IMR-90 (cell line): Measurements from ENCODE around the gene ACE. TPM values are rescaled to one million over a fixed set of nuclear protein-coding genes. Genes with fewer than 3 reads are reported as not detected.

Source experiments
- ATAC-seq: fragments of 200-7000 bp; cut with Tn5 transposase; 2 replicates; pipeline ENCODE4 v1.9.1; 2020; ENCODE audit warnings: low read depth, mild to moderate bottlenecking, moderate library complexity
- BruUV-seq: library from RNA; stranded (reverse); fragments of 400-500 nt; replicated peaks from 2 replicates; lab custom pipeline; 2021; lab: Mats Ljungman, UMichigan
- CTCF ChIA-PET: fragments of 300-600 bp; formaldehyde crosslinking; extraction: SDS; loops from one replicate; lab custom pipeline; 2021; ENCODE audit warnings: antibody characterized with exemption; lab: Yijun Ruan, JAX
- POLR2A ChIA-PET: fragments of 300-600 bp; sonication (Branson Sonifier 250); formaldehyde crosslinking; loops from one replicate; lab custom pipeline; 2022; ENCODE audit warnings: antibody characterized with exemption; ENCODE audit not compliant: unreplicated experiment; lab: Charles Lee
- DNase-seq: peaks from one replicate; pipeline ENCODE4 v3.0.0; 2013
- H2AFZ ChIP-seq: replicated peaks from 2 replicates; pipeline ENCODE3; 2013; ENCODE audit warnings: low read length, mild to moderate bottlenecking; ENCODE audit not compliant: poor library complexity
- H2AK5ac ChIP-seq: 2 replicates; pipeline ENCODE4 v1.6.1; 2013; ENCODE audit warnings: low read depth, low read length, inconsistent platforms
- H2AK9ac ChIP-seq: replicated peaks from 2 replicates; pipeline ENCODE3; 2013; ENCODE audit warnings: mild to moderate bottlenecking, low read depth, low read length, moderate library complexity; ENCODE audit not compliant: poor library complexity
- H2BK120ac ChIP-seq: 2 replicates; pipeline ENCODE4 v1.6.1; 2013; ENCODE audit warnings: low read depth, low read length, inconsistent platforms
- H2BK15ac ChIP-seq: 3 replicates; pipeline ENCODE4 v1.6.1; 2013; ENCODE audit warnings: low read depth, low read length, inconsistent platforms
- H2BK20ac ChIP-seq: 2 replicates; pipeline ENCODE4 v1.6.1; 2013; ENCODE audit warnings: low read depth, mild to moderate bottlenecking, inconsistent platforms, low read length, moderate library complexity
- H2BK5ac ChIP-seq: 2 replicates; pipeline ENCODE4 v1.6.1; 2013; ENCODE audit warnings: mild to moderate bottlenecking, low read depth, low read length, inconsistent platforms; ENCODE audit not compliant: poor library complexity, severe bottlenecking
- H3K14ac ChIP-seq: replicated peaks from 2 replicates; pipeline ENCODE4 v1.6.1; 2013; ENCODE audit warnings: low read depth, low read length, inconsistent platforms
- H3K18ac ChIP-seq: 2 replicates; pipeline ENCODE4 v1.6.1; 2013; ENCODE audit warnings: low read depth, low read length, control low read depth
- H3K23ac ChIP-seq: 2 replicates; pipeline ENCODE4 v1.6.1; 2013; ENCODE audit warnings: low read depth, low read length, inconsistent platforms
- H3K27ac ChIP-seq: 2 replicates; pipeline ENCODE4 v1.5.1; 2013; ENCODE audit warnings: mild to moderate bottlenecking, control low read depth, low read length; ENCODE audit not compliant: insufficient read depth
- H3K27me3 ChIP-seq: 2 replicates; pipeline ENCODE4 v1.6.1; 2013; ENCODE audit warnings: low read length; ENCODE audit not compliant: control insufficient read depth, insufficient read depth
- H3K36me3 ChIP-seq: 2 replicates; pipeline ENCODE4 v1.6.1; 2013; ENCODE audit warnings: low read length, mixed read lengths; ENCODE audit not compliant: control insufficient read depth, insufficient read depth
- H3K4ac ChIP-seq: 2 replicates; pipeline ENCODE4 v1.6.1; 2013; ENCODE audit warnings: low read depth, low read length, inconsistent platforms
- H3K4me1 ChIP-seq: 2 replicates; pipeline ENCODE4 v1.6.1; 2013; ENCODE audit warnings: low read length, mixed read lengths; ENCODE audit not compliant: control insufficient read depth, insufficient read depth
- H3K4me2 ChIP-seq: 2 replicates; pipeline ENCODE4 v1.6.1; 2013; ENCODE audit warnings: low read depth, mild to moderate bottlenecking, control low read depth, low read length, moderate library complexity
- H3K4me3 ChIP-seq: 2 replicates; pipeline ENCODE4 v1.5.1; 2013; ENCODE audit warnings: low read depth, mild to moderate bottlenecking, control low read depth, low read length, moderate library complexity; ENCODE audit not compliant: insufficient read depth
- H3K56ac ChIP-seq: 2 replicates; pipeline ENCODE4 v1.6.1; 2013; ENCODE audit warnings: low read length, inconsistent platforms; ENCODE audit not compliant: insufficient read depth; ENCODE audit errors: extremely low read depth
- H3K79me1 ChIP-seq, 2 experiments: 2 replicates each; pipeline ENCODE4 v1.6.1; 2013; ENCODE audit warnings: low read length in 2 of 2, inconsistent platforms in 1 of 2, low read depth in 1 of 2
- H3K9ac ChIP-seq: 2 replicates; pipeline ENCODE4 v1.6.1; 2013; ENCODE audit warnings: low read depth, low read length, control low read depth
- H3K9me1 ChIP-seq: 2 replicates; pipeline ENCODE4 v1.6.1; 2013; ENCODE audit warnings: low read length, inconsistent platforms; ENCODE audit not compliant: insufficient read depth
- H3K9me3 ChIP-seq: 2 replicates; pipeline ENCODE4 v1.6.1; 2013; ENCODE audit warnings: low read length; ENCODE audit not compliant: control insufficient read depth, insufficient read depth
- H4K20me1 ChIP-seq: 2 replicates; pipeline ENCODE4 v1.6.1; 2013; ENCODE audit warnings: low read length, inconsistent platforms; ENCODE audit not compliant: insufficient read depth
- H4K5ac ChIP-seq: 2 replicates; pipeline ENCODE4 v1.6.1; 2013; ENCODE audit warnings: mild to moderate bottlenecking, low read depth, low read length, control low read depth
- H4K8ac ChIP-seq, 2 experiments: 2 replicates each; pipeline ENCODE4 v1.6.1; 2013; ENCODE audit warnings: low read depth in 2 of 2, low read length in 2 of 2, control low read depth in 1 of 2, inconsistent platforms in 1 of 2
- H4K91ac ChIP-seq: 2 replicates; pipeline ENCODE4 v1.6.1; 2013; ENCODE audit warnings: low read depth, low read length, inconsistent platforms; ENCODE audit not compliant: insufficient read depth
- WGBS, 2 experiments: methylation state at CpG; one replicate each; pipeline versions ENCODE4 v1.1.5 to v1.1.7; 2013; ENCODE audit warnings: missing lambda C conversion rate in 2 of 2; ENCODE audit not compliant: insufficient read length in 1 of 2; ENCODE audit errors: extremely low coverage in 2 of 2; 5-methylcytosine and 5-hydroxymethylcytosine counted together
- dilution Hi-C: fragments of 300-500 bp; cut with HindIII; formaldehyde crosslinking; loops from one replicate; pipeline ENCODE4 v1.14.3; 2018; ENCODE audit warnings: low sequenced_read_pairs; ENCODE audit not compliant: unreplicated experiment
- in situ Hi-C: fragments of 300-500 bp; cut with MboI; formaldehyde crosslinking; loops from 3 replicates; pipeline ENCODE4 v1.14.3; 2019; ENCODE audit warnings: low sequenced_read_pairs, inconsistent platforms, mixed read lengths
- intact Hi-C: fragments of 100-400 bp; cut with micrococcal nuclease; formaldehyde crosslinking; loops from 2 replicates; pipeline ENCODE4 v1.10.0; 2022
- polyA plus RNA-seq, 3 experiments: library from polyadenylated mRNA; depleted of rRNA; stranded (reverse); fragments of >200 nt; gene quantifications; 2 replicates each; pipeline ENCODE4 v1.2.3, GENCODE V29; 2012; ENCODE audit warnings: low replicate concordance in 1 of 3
- total RNA-seq: library from RNA; depleted of rRNA; stranded (reverse); fragments of >200 nt; gene quantifications from 2 replicates; pipeline ENCODE4 v1.2.3, GENCODE V29; 2012
- TF ChIP-seq, protein P1 (sequence below): fragments of 150-350 bp; IDR thresholded peaks from 2 replicates; pipeline ENCODE4 v1.6.1; 2016; ENCODE audit warnings: low read depth, mild to moderate bottlenecking, low read length, moderate library complexity, borderline replicate concordance

Gene ACE
- total and polyA plus RNA-seq, 2 of the 4 experiments (the other 2 are of a cell fraction) = 1.4 to 5.8 TPM

DNA sequence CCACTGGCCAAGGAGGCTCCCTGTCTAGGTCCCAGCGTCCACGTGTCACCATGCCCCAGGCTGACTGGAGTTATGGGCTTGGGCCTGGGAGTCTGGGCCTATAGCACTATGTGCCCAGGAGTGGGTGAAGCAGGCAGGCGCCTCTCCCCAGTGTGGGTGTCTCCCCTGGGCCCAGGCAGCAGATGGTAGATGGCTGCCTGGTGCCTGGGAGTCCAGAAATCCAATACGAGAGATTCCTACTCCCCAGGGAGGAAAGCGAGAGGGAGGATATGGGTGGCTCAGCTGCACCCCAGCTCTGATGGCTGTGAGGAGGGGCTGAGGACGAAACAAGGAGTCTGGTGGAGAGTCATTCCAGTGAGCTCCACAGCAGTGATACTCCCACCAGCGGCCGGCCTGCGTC is 51.3 kb downstream of the ACE start:
- no peak overlapping the region for H3K27ac ChIP-seq
- ChIA-PET POLR2A (no interaction called here), CTCF (no interaction called here)
- WGBS, 2 experiments = 80% methylated on average over 2 of the region's 9 CpGs; no CpG with 5 or more reads in 1 of the 2 experiments
- no peak overlapping the region for H2AK5ac ChIP-seq
- TF ChIP-seq, protein P1, sequence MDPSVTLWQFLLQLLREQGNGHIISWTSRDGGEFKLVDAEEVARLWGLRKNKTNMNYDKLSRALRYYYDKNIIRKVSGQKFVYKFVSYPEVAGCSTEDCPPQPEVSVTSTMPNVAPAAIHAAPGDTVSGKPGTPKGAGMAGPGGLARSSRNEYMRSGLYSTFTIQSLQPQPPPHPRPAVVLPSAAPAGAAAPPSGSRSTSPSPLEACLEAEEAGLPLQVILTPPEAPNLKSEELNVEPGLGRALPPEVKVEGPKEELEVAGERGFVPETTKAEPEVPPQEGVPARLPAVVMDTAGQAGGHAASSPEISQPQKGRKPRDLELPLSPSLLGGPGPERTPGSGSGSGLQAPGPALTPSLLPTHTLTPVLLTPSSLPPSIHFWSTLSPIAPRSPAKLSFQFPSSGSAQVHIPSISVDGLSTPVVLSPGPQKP = no peak
- peaks cover 56% of the 10 kb centered on the region for H3K27me3 ChIP-seq
- ATAC-seq (no peak), DNase-seq (no peak)
- 0 out of 2 replicates have a peak, but pooled peaks cover 1% of the 10 kb centered on the region for H3K4me1 ChIP-seq
- H3K4ac ChIP-seq = no peak overlapping the region
- H3K9me3 ChIP-seq = no peaks in the 10 kb centered on the region
- H2BK120ac ChIP-seq = no peak overlapping the region
- H2AFZ ChIP-seq = no peak overlapping the region
- no peaks in the 10 kb centered on the region for H3K36me3 ChIP-seq
- no peak overlapping the region for H3K4me2 ChIP-seq
- dilution Hi-C loops = no loop called here
- no peak overlapping the region for H2BK20ac ChIP-seq
- no peak overlapping the region for H2BK5ac ChIP-seq
- no peak overlapping the region for H4K8ac ChIP-seq
- no peaks in the 10 kb centered on the region for H3K79me1 ChIP-seq
- no peak overlapping the region for H3K56ac ChIP-seq
- no peak overlapping the region for H2AK9ac ChIP-seq
- no TSS peak for BruUV-seq
- in situ Hi-C loops = no loop called here
- H4K20me1 ChIP-seq = no peaks in the 10 kb centered on the region; the same call in 1 of the 2 replicates
- no peak overlapping the region for H3K4me3 ChIP-seq
- no peak overlapping the region for H3K23ac ChIP-seq
- H3K18ac ChIP-seq = no peak overlapping the region
- H4K91ac ChIP-seq = no peak overlapping the region
- no peak overlapping the region for H3K14ac ChIP-seq
- intact Hi-C loops = no loop called here
- no peak overlapping the region for H3K9ac ChIP-seq
- H4K5ac ChIP-seq = no peak overlapping the region
- H3K9me1 ChIP-seq = no peaks in the 10 kb centered on the region
- no peak overlapping the region for H2BK15ac ChIP-seq
